K562 (cell line): ENCODE results near the gene TUBD1. TPM values are rescaled to one million over a fixed set of nuclear protein-coding genes. Genes with fewer than 3 reads are reported as not detected.

Experiments
- BCOR ChIP-seq: fragments of 450-650 bp; IDR thresholded peaks from 2 replicates; pipeline ENCODE4 v1.6.1; 2016
- BMI1 ChIP-seq: fragments of 150-350 bp; IDR thresholded peaks from 2 replicates; pipeline ENCODE4 v1.6.1; 2014; ENCODE audit warnings: low read length
- CHD4 ChIP-seq: fragments of 200-600 bp; sonication (generic); IDR thresholded peaks from 3 replicates; pipeline ENCODE4 v1.6.1; 2012; ENCODE audit warnings: low read depth, mild to moderate bottlenecking, mixed read lengths, low read length, inconsistent platforms; ENCODE audit not compliant: insufficient read depth, insufficient replicate concordance, poor library complexity, severe bottlenecking
- CSDE1 ChIP-seq, 2 experiments: fragments of 450-650 bp; IDR thresholded peaks; 2 replicates each; pipeline ENCODE4 v1.6.1; 2016; ENCODE audit warnings: mild to moderate bottlenecking in 1 of 2
- CTBP1 ChIP-seq: fragments of 450-650 bp; IDR thresholded peaks from 2 replicates; pipeline ENCODE4 v1.6.1; 2016; ENCODE audit warnings: borderline replicate concordance
- EP400 ChIP-seq: fragments of 450-650 bp; IDR thresholded peaks from 2 replicates; pipeline ENCODE4 v1.6.1; 2017; ENCODE audit warnings: antibody characterized with exemption, mild to moderate bottlenecking, moderate library complexity
- FIP1L1 ChIP-seq: fragments of 200-400 bp; formaldehyde crosslinking; IDR thresholded peaks from 2 replicates; pipeline ENCODE4 v1.6.1; 2018; ENCODE audit warnings: mild to moderate bottlenecking, low read depth, low read length; ENCODE audit not compliant: poor library complexity, severe bottlenecking
- HDAC8 ChIP-seq: fragments of 450-650 bp; IDR thresholded peaks from 2 replicates; pipeline ENCODE4 v1.6.1; 2016; ENCODE audit warnings: mild to moderate bottlenecking, missing genetic modification characterization, moderate library complexity, missing compliant biosample characterization
- HOXB6 ChIP-seq: fragments of 250-450 bp; sonication (Bioruptor Pico); IDR thresholded peaks from 2 replicates; pipeline ENCODE4 v1.5.1; 2022; ENCODE audit warnings: mild to moderate bottlenecking, borderline replicate concordance
- NCOA6 ChIP-seq: fragments of 450-650 bp; IDR thresholded peaks from 2 replicates; pipeline ENCODE4 v1.6.1; 2017; ENCODE audit warnings: mild to moderate bottlenecking
- PHB ChIP-seq: fragments of 250-450 bp; sonication (Bioruptor Pico); IDR thresholded peaks from 2 replicates; pipeline ENCODE4 v1.5.0; 2021
- RBM34 ChIP-seq: fragments of 200-400 bp; formaldehyde crosslinking; IDR thresholded peaks from 2 replicates; pipeline ENCODE4 v1.6.1; 2018; ENCODE audit warnings: low read length, borderline replicate concordance; ENCODE audit not compliant: insufficient read depth
- SMAD2 ChIP-seq: fragments of 150-350 bp; IDR thresholded peaks from 2 replicates; pipeline ENCODE4 v1.6.1; 2014; ENCODE audit warnings: low read depth, mild to moderate bottlenecking, low read length
- SREBF2 ChIP-seq: sonication (generic); formaldehyde crosslinking; IDR thresholded peaks from 2 replicates; pipeline ENCODE4 v1.4.0; 2020; ENCODE audit warnings: mild to moderate bottlenecking, missing genetic modification reagents
- TCF15 ChIP-seq: fragments of 250-450 bp; sonication (Bioruptor Pico); IDR thresholded peaks from 2 replicates; pipeline ENCODE4 v1.8.0; 2022; ENCODE audit warnings: moderate library complexity, mild to moderate bottlenecking, inconsistent platforms
- TEAD4 ChIP-seq, 2 experiments: sonication (generic) in 1 of 2; formaldehyde crosslinking in 1 of 2; IDR thresholded peaks; 2 replicates each; pipeline versions ENCODE4 v1.6.1 to v1.8.0; 2012 to 2022; ENCODE audit warnings: borderline replicate concordance in 1 of 2, inconsistent platforms in 1 of 2, low read length in 1 of 2, mild to moderate bottlenecking in 1 of 2, missing genetic modification reagents in 1 of 2
- ZNF184 ChIP-seq: sonication (generic); formaldehyde crosslinking; IDR thresholded peaks from 2 replicates; pipeline ENCODE4 v1.5.0; 2020; ENCODE audit warnings: missing genetic modification reagents
- ZNF431 ChIP-seq: sonication (generic); formaldehyde crosslinking; IDR thresholded peaks from 2 replicates; pipeline ENCODE4 v1.8.0; 2022; ENCODE audit warnings: mild to moderate bottlenecking, missing genetic modification reagents
- polyA plus RNA-seq, 8 experiments: library from polyadenylated mRNA; depleted of rRNA in 4 of 8; stranded (reverse) in 5 of 8; unstranded in 3 of 8; fragments of >200 nt; fragmentation: Nextera tagmentation in 2 of 8; fragmentation: Illumina TruSeq in 1 of 8; extraction: Ambion mirVana in 2 of 8; extraction: Trizol in 1 of 8; gene quantifications; 2 replicates each; pipeline versions ENCODE4 v1.2.1 to v1.2.3, GENCODE V29; 2011 to 2014; ENCODE audit warnings: inconsistent platforms in 1 of 8, missing spikeins in 1 of 8
- total RNA-seq, 7 experiments: library from RNA; depleted of rRNA in 6 of 7; stranded (reverse); fragments of >200 nt in 6 of 7; fragmentation: Illumina TruSeq in 2 of 7; extraction: Trizol in 2 of 7; gene quantifications; 2 replicates each; pipeline versions ENCODE4 v1.2.1 to v1.2.3, GENCODE V29; 2011 to 2021; ENCODE audit warnings: low replicate concordance in 1 of 7
- TF ChIP-seq, protein P1 (sequence below): fragments of 150-350 bp; IDR thresholded peaks from 2 replicates; pipeline ENCODE4 v1.6.1; 2014; ENCODE audit warnings: low read depth, mild to moderate bottlenecking, low read length, borderline replicate concordance
- TF ChIP-seq, protein P2 (sequence below): IDR thresholded peaks from 3 replicates; pipeline ENCODE4 v1.6.1; 2011; ENCODE audit warnings: borderline replicate concordance, mild to moderate bottlenecking, moderate library complexity; ENCODE audit not compliant: insufficient read length; ENCODE audit errors: extremely low read depth

Gene TUBD1
- total and polyA plus RNA-seq, 9 of the 15 experiments (the other 6 are each of a cell fraction or from before 2014, with no cell fraction given) = 10.8 to 35.3 (median 17.9) TPM

DNA sequence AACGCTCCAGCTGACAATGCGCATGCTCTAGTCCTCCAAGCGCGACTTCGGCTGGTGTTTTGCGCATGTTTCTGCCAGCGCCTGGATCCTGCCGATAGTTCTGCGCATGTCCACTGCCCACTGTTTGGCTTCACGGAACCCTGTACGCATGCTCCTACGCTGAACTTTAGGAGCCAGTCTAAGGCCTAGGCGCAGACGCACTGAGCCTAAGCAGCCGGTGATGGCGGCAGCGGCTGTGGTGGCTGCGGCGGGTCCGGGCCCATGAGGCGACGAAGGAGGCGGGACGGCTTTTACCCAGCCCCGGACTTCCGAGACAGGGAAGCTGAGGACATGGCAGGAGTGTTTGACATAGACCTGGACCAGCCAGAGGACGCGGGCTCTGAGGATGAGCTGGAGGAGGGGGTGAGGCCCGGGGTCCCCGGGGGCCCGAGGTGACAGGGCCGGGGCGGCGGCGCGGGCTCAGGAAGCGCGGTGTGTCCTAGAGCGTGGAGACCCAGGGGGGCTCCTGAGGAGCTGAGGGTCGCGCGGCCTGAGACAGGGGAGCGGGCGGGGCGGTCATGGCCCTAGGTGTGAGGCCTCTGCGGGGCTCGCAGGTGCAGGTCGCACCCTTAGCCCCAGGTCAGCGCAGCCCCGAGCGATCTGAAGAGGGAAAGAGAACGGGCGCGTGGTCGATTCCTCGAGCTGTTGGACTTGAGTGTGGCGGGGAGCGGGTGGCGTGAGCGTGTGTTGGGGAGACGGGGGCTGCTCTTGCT is at the start of gene TUBD1, which contains the start of gene RPS6KB1 (continued):
- TF ChIP-seq PHB (CRISPR knock-in tag) (no peak), NCOA6 (no peak), TEAD4 (IDR thresholded peaks at IDR 0.05; ENCODE audit: low read length) (no peak), TEAD4 (CRISPR knock-in tag; IDR thresholded peaks at IDR 0.05; ENCODE audit: borderline replicate concordance) (no peak; the same call in 1 of the 2 replicates), ZNF184 (CRISPR knock-in tag) (no peak), FIP1L1 (peak; percentile 74), EP400 (peak; percentile 93), RBM34 (no peak), SMAD2 (no peak), BCOR (no peak), CHD4 (no peak), ZNF431 (CRISPR knock-in tag) (peak; percentile 61; the same call in 1 of the 2 replicates), CSDE1 (IDR thresholded peaks at IDR 0.05) (peak in 1 of 2 experiments; percentile 12; a peak in 1 of 4 replicates), SREBF2 (CRISPR knock-in tag) (no peak), TCF15 (CRISPR knock-in tag) (no peak), HDAC8 (tag) (no peak), CTBP1 (peak; percentile 30), HOXB6 (CRISPR knock-in tag) (no peak), BMI1 (no peak)
- TF ChIP-seq, protein P1, sequence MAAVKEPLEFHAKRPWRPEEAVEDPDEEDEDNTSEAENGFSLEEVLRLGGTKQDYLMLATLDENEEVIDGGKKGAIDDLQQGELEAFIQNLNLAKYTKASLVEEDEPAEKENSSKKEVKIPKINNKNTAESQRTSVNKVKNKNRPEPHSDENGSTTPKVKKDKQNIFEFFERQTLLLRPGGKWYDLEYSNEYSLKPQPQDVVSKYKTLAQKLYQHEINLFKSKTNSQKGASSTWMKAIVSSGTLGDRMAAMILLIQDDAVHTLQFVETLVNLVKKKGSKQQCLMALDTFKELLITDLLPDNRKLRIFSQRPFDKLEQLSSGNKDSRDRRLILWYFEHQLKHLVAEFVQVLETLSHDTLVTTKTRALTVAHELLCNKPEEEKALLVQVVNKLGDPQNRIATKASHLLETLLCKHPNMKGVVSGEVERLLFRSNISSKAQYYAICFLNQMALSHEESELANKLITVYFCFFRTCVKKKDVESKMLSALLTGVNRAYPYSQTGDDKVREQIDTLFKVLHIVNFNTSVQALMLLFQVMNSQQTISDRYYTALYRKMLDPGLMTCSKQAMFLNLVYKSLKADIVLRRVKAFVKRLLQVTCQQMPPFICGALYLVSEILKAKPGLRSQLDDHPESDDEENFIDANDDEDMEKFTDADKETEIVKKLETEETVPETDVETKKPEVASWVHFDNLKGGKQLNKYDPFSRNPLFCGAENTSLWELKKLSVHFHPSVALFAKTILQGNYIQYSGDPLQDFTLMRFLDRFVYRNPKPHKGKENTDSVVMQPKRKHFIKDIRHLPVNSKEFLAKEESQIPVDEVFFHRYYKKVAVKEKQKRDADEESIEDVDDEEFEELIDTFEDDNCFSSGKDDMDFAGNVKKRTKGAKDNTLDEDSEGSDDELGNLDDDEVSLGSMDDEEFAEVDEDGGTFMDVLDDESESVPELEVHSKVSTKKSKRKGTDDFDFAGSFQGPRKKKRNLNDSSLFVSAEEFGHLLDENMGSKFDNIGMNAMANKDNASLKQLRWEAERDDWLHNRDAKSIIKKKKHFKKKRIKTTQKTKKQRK = no peak
- TF ChIP-seq, protein P2, sequence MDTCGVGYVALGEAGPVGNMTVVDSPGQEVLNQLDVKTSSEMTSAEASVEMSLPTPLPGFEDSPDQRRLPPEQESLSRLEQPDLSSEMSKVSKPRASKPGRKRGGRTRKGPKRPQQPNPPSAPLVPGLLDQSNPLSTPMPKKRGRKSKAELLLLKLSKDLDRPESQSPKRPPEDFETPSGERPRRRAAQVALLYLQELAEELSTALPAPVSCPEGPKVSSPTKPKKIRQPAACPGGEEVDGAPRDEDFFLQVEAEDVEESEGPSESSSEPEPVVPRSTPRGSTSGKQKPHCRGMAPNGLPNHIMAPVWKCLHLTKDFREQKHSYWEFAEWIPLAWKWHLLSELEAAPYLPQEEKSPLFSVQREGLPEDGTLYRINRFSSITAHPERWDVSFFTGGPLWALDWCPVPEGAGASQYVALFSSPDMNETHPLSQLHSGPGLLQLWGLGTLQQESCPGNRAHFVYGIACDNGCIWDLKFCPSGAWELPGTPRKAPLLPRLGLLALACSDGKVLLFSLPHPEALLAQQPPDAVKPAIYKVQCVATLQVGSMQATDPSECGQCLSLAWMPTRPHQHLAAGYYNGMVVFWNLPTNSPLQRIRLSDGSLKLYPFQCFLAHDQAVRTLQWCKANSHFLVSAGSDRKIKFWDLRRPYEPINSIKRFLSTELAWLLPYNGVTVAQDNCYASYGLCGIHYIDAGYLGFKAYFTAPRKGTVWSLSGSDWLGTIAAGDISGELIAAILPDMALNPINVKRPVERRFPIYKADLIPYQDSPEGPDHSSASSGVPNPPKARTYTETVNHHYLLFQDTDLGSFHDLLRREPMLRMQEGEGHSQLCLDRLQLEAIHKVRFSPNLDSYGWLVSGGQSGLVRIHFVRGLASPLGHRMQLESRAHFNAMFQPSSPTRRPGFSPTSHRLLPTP = no peak
